DOHH2 (cell line): ENCODE results near the gene TLR4.

Source experiments
- H3F3A ChIP-seq: fragments of 200-600 bp; sonication (generic), shearing (Covaris generic); 2 replicates; pipeline ENCODE4 v1.6.0; 2016; ENCODE audit warnings: antibody characterized with exemption, mild to moderate bottlenecking; ENCODE audit not compliant: control insufficient read depth, insufficient read depth
- H3K27ac ChIP-seq: fragments of 200-600 bp; sonication (generic); 2 replicates; pipeline ENCODE4 v1.5.1; 2014; ENCODE audit warnings: low read depth, mild to moderate bottlenecking, low read length, moderate library complexity
- H3K27me3 ChIP-seq: fragments of 200-600 bp; sonication (generic); 2 replicates; pipeline ENCODE4 v1.6.1; 2014; ENCODE audit warnings: mild to moderate bottlenecking, low read length, mixed read lengths; ENCODE audit not compliant: control insufficient read depth
- H3K36me3 ChIP-seq: fragments of 200-600 bp; sonication (generic); 2 replicates; pipeline ENCODE4 v1.6.1; 2014; ENCODE audit warnings: mild to moderate bottlenecking, low read length, moderate library complexity, mixed read lengths; ENCODE audit not compliant: control insufficient read depth
- H3K4me1 ChIP-seq: fragments of 200-600 bp; sonication (generic); 2 replicates; pipeline ENCODE4 v1.6.1; 2014; ENCODE audit warnings: mild to moderate bottlenecking, low read length, mixed read lengths; ENCODE audit not compliant: control insufficient read depth
- H3K4me2 ChIP-seq: fragments of 200-600 bp; sonication (generic); 2 replicates; pipeline ENCODE4 v1.6.0; 2014; ENCODE audit warnings: mild to moderate bottlenecking, low read length, moderate library complexity
- H3K4me3 ChIP-seq: fragments of 200-600 bp; sonication (generic); 2 replicates; pipeline ENCODE4 v1.5.1; 2014; ENCODE audit warnings: mild to moderate bottlenecking, low read length, mixed read lengths
- H3K79me2 ChIP-seq: fragments of 200-600 bp; sonication (generic); 2 replicates; pipeline ENCODE4 v1.6.1; 2014; ENCODE audit warnings: mild to moderate bottlenecking, low read length, mixed read lengths; ENCODE audit not compliant: control insufficient read depth
- H3K9me2 ChIP-seq: fragments of 200-600 bp; sonication (generic); replicated peaks from 2 replicates; pipeline ENCODE4 v1.6.1; 2014; ENCODE audit warnings: mild to moderate bottlenecking, low read length, mixed read lengths; ENCODE audit not compliant: control insufficient read depth
- H3K9me3 ChIP-seq: fragments of 200-600 bp; sonication (generic); 2 replicates; pipeline ENCODE4 v1.6.1; 2014; ENCODE audit warnings: antibody characterized with exemption, low read length, mixed read lengths; ENCODE audit not compliant: control insufficient read depth, insufficient read depth
- H4K20me1 ChIP-seq: fragments of 200-600 bp; sonication (generic); 2 replicates; pipeline ENCODE4 v1.6.0; 2014; ENCODE audit warnings: low read depth, mild to moderate bottlenecking, antibody characterized with exemption, low read length, moderate library complexity; ENCODE audit not compliant: control insufficient read depth, insufficient read depth
- CTCF ChIP-seq: fragments of 200-600 bp; sonication (generic); IDR thresholded peaks from one replicate; pipeline ENCODE4 v1.5.1; 2014; ENCODE audit warnings: antibody characterized with exemption, mild to moderate bottlenecking, low read depth, low read length; ENCODE audit not compliant: poor library complexity, severe bottlenecking
- EZH2phosphoT487 ChIP-seq: fragments of 200-600 bp; sonication (generic); IDR thresholded peaks from 2 replicates; pipeline ENCODE4 v1.6.1; 2017; ENCODE audit warnings: borderline replicate concordance, mild to moderate bottlenecking, antibody characterized with exemption, low read length, moderate library complexity, mixed read lengths

Gene TLR4

GRCh38 chr9:117771136-117771535 lies 66.9 kb downstream of the TLR4 start:
- H3K9me3 ChIP-seq: no peaks in the 10 kb centered on the region
- H3K4me1 ChIP-seq: no peaks in the 10 kb centered on the region
- TF ChIP-seq EZH2phosphoT487: no peak
- no peak for TF ChIP-seq CTCF
- H3K4me2 ChIP-seq: no peak overlapping the region
- H3K27ac ChIP-seq: no peak overlapping the region
- H3K36me3 ChIP-seq: no peaks in the 10 kb centered on the region
- no peaks in the 10 kb centered on the region for H3K9me2 ChIP-seq
- no peaks in the 10 kb centered on the region for H3K79me2 ChIP-seq
- no peaks in the 10 kb centered on the region for H3K27me3 ChIP-seq
- no peak overlapping the region for H3K4me3 ChIP-seq
- H4K20me1 ChIP-seq: no peaks in the 10 kb centered on the region
- no peaks in the 10 kb centered on the region for H3F3A ChIP-seq

GRCh38 chr9:117772960-117773359 lies 68.8 kb downstream of the TLR4 start:
- Histone ChIP-seq H3F3A (no peaks in the 10 kb centered on the region), H3K4me2 (no peak overlapping the region), H3K4me3 (no peak overlapping the region), H3K79me2 (no peaks in the 10 kb centered on the region), H3K9me3 (no peaks in the 10 kb centered on the region), H3K9me2 (no peaks in the 10 kb centered on the region), H4K20me1 (no peaks in the 10 kb centered on the region), H3K27me3 (peaks cover 6% of the 10 kb centered on the region; the same call in 1 of the 2 replicates), H3K4me1 (no peaks in the 10 kb centered on the region), H3K27ac (no peak overlapping the region), H3K36me3 (no peaks in the 10 kb centered on the region)
- TF ChIP-seq EZH2phosphoT487 (no peak), CTCF (no peak)
